ENCODE results near the gene IQGAP2.

The IQGAP2 gene

DNA sequence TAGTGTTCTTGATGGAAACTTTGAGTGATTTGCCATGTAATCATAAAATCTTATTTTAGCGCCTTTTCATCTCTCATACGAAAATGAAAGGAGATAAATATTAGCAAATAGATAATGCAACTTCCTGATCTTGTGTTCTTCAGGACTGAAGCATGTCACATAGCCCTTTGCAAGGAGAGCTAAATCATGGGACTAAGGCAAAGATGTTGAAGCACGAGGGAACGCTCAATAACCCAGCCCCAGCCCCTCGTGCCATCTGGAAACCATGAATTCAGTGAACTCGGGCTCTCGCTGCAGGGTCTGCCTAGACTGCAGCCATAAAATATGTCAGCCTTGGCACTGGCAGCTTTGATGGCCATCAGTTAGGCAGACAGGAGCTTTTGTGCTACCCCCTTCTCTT is 161.9 kb downstream of the IQGAP2 start:
- Histone ChIP-seq H3K9me3 (ENCODE audit: control insufficient read depth, insufficient read depth, low read length) (no peaks in the 10 kb centered on the region), H3K27ac (ENCODE audit: low read depth, low read length) (no peak overlapping the region), H3K9me2 (replicated peaks; ENCODE audit: control insufficient read depth, low read length) (no peaks in the 10 kb centered on the region), H3K27me3 (ENCODE audit: control insufficient read depth, low read length) (no peaks in the 10 kb centered on the region), H3K79me2 (ENCODE audit: control insufficient read depth, low read length) (no peaks in the 10 kb centered on the region), H4K20me1 (ENCODE audit: control insufficient read depth, insufficient read depth, low read depth, low read length) (no peaks in the 10 kb centered on the region), H3K4me2 (ENCODE audit: low read length) (no peak overlapping the region), H3K36me3 (ENCODE audit: control insufficient read depth, low read length) (no peaks in the 10 kb centered on the region), H3K4me1 (ENCODE audit: control insufficient read depth, low read length) (peaks cover 8% of the 10 kb centered on the region), H3F3A (ENCODE audit: control insufficient read depth, insufficient read depth) (no peaks in the 10 kb centered on the region), H3K4me3 (ENCODE audit: low read length) (no peak overlapping the region)
- no peak for TF ChIP-seq EZH2phosphoT487 (IDR thresholded peaks at IDR 0.05; ENCODE audit: borderline replicate concordance, low read length)
- TF ChIP-seq, protein P1, sequence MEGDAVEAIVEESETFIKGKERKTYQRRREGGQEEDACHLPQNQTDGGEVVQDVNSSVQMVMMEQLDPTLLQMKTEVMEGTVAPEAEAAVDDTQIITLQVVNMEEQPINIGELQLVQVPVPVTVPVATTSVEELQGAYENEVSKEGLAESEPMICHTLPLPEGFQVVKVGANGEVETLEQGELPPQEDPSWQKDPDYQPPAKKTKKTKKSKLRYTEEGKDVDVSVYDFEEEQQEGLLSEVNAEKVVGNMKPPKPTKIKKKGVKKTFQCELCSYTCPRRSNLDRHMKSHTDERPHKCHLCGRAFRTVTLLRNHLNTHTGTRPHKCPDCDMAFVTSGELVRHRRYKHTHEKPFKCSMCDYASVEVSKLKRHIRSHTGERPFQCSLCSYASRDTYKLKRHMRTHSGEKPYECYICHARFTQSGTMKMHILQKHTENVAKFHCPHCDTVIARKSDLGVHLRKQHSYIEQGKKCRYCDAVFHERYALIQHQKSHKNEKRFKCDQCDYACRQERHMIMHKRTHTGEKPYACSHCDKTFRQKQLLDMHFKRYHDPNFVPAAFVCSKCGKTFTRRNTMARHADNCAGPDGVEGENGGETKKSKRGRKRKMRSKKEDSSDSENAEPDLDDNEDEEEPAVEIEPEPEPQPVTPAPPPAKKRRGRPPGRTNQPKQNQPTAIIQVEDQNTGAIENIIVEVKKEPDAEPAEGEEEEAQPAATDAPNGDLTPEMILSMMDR (IDR thresholded peaks at IDR 0.05; ENCODE audit: low read depth, low read length, poor library complexity, severe bottlenecking) = no peak

DNA sequence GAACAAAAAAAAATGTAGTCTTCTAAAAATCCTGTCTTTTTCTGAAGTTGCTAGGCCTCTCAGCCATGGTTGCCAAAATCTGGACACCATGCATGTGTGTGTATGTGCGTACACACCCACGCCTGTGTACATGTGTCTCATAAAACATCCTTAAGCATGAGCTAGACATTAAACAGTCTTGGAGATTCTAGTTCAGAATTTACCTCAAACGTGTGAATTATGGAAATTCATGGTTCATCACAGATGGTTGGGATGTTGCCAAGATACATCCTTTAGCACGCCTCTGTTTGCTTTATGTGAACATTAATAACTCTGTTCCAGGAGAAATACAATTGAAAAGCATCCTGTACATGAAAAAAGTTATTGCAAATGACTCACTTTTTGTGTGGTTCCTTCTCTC is 167.1 kb downstream of the IQGAP2 start:
- Histone ChIP-seq H3K27ac (ENCODE audit: low read depth, low read length) (no peak overlapping the region), H3K4me2 (ENCODE audit: low read length) (no peak overlapping the region), H3K27me3 (ENCODE audit: control insufficient read depth, low read length) (no peaks in the 10 kb centered on the region), H3K36me3 (ENCODE audit: control insufficient read depth, low read length) (peaks cover 9% of the 10 kb centered on the region), H3F3A (ENCODE audit: control insufficient read depth, insufficient read depth) (no peaks in the 10 kb centered on the region), H3K4me1 (ENCODE audit: control insufficient read depth, low read length) (peaks cover 34% of the 10 kb centered on the region), H4K20me1 (ENCODE audit: control insufficient read depth, insufficient read depth, low read depth, low read length) (no peaks in the 10 kb centered on the region), H3K9me2 (replicated peaks; ENCODE audit: control insufficient read depth, low read length) (no peaks in the 10 kb centered on the region), H3K9me3 (ENCODE audit: control insufficient read depth, insufficient read depth, low read length) (no peaks in the 10 kb centered on the region), H3K4me3 (ENCODE audit: low read length) (no peak overlapping the region), H3K79me2 (ENCODE audit: control insufficient read depth, low read length) (peaks cover 2% of the 10 kb centered on the region; the same call in 1 of the 2 replicates)
- TF ChIP-seq EZH2phosphoT487 (IDR thresholded peaks at IDR 0.05; ENCODE audit: borderline replicate concordance, low read length) = no peak
- TF ChIP-seq, protein P1 (IDR thresholded peaks at IDR 0.05; ENCODE audit: low read depth, low read length, poor library complexity, severe bottlenecking) = no peak

DNA sequence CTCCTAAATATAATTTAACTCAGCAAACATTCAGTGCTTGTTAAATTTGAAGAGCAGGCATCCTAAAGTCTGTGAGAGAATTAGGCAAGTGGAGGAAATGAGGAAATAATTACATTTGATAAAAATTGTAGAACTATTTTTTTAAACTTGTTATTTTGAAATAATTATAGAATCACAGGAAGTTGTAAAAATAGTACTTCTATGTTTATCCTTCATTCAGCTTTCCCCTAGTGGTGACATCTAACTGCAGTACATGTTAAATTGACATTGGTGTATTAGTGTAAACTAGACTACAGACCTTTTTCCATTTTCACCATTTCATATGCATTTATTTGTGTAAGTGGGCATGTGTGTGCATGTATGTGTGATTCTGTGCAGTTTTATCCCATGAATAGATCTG is 168.5 kb downstream of the IQGAP2 start:
- H3K9me3 ChIP-seq (ENCODE audit: control insufficient read depth, insufficient read depth, low read length) = no peaks in the 10 kb centered on the region
- H4K20me1 ChIP-seq (ENCODE audit: control insufficient read depth, insufficient read depth, low read depth, low read length) = no peaks in the 10 kb centered on the region
- H3K27me3 ChIP-seq (ENCODE audit: control insufficient read depth, low read length) = no peaks in the 10 kb centered on the region
- peak overlapping the region; percentile 57 for H3K4me3 ChIP-seq (ENCODE audit: low read length)
- H3K9me2 ChIP-seq (replicated peaks; ENCODE audit: control insufficient read depth, low read length) = no peaks in the 10 kb centered on the region
- H3K36me3 ChIP-seq (ENCODE audit: control insufficient read depth, low read length) = peaks cover 9% of the 10 kb centered on the region
- H3K27ac ChIP-seq (ENCODE audit: low read depth, low read length) = peak overlapping the region; percentile 55
- peaks cover 2% of the 10 kb centered on the region; the same call in 1 of the 2 replicates for H3K79me2 ChIP-seq (ENCODE audit: control insufficient read depth, low read length)
- H3K4me2 ChIP-seq (ENCODE audit: low read length) = peak overlapping the region; percentile 78
- 0 out of 2 replicates have a peak, but pooled peaks cover 2% of the 10 kb centered on the region for H3F3A ChIP-seq (ENCODE audit: control insufficient read depth, insufficient read depth)
- TF ChIP-seq, protein P1 (IDR thresholded peaks at IDR 0.05; ENCODE audit: low read depth, low read length, poor library complexity, severe bottlenecking) = peak; percentile 40
- TF ChIP-seq EZH2phosphoT487 (IDR thresholded peaks at IDR 0.05; ENCODE audit: borderline replicate concordance, low read length) = no peak
- H3K4me1 ChIP-seq (ENCODE audit: control insufficient read depth, low read length) = peaks cover 34% of the 10 kb centered on the region

All from DOHH2 (cell line).